KG1 (cell line): ENCODE results near the gene NOVA2.

Experiments used
- DNase-seq: peaks from one replicate; lab custom pipeline; 2025; lab: John Stamatoyannopoulos, UW

The NOVA2 gene

GRCh38 chr19:46000491-46001246 lies 27.0 kb upstream of the NOVA2 start:
- no peak for DNase-seq

GRCh38 chr19:45999653-46000121 lies 26.0 kb upstream of the NOVA2 start:
- no peak for DNase-seq

DNA sequence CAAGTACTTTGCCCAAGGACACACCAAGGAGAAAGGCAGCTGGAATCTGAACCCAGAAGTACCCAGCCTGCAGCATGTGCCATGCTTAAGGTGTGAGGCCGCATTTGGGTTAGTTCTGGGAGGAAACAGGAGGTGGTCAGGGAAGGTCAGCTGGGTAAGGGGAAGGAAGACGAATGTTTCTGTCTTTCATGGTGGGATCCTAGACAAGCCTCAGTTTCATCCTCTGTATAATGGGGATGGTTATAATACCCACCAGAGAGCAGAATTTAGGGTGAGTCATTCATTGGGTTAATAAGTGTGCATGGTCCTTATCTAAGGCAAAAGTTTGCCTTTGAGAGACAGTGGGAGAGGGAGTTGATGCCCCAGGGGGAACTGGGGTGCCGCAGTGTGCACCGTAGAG lies 25.2 kb upstream of the NOVA2 start:
- no peak for DNase-seq

DNA sequence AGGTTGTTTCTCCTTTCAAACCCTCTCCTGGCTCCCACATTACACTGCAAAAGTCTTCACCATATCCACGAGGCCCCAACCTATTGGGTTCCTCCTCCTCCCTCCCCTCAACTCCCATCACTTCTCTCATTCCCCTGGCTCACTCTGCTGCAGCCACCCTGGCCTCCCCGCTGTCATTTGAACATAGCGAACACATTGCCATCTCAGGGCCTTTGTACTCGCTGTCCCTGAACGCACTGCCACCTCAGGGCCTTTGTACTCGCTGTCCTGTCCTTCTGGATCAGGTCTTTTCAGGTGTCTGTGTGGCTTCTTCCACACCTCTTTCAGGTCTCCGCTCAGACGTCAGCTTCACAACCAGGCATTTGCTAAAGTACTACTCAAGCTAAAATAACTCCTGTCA lies 23.3 kb upstream of the NOVA2 start:
- DNase-seq: no peak

- DNase-seq: peak; percentile 42
Observed at GRCh38 chr19:45995715-45996385, 22.2 kb upstream of the NOVA2 start.

GRCh38 chr19:45994998-45995714 lies 21.5 kb upstream of the NOVA2 start, which contains the start of gene CCDC61:
CCDC61 (plus strand) TSS chr19:45995467; CDS start chr19:46003019, 7,552 bp downstream.
- DNase-seq: peak; percentile 98

- no peak for DNase-seq
Observed at GRCh38 chr19:45994456-45994997, 20.9 kb upstream of the NOVA2 start.

DNA sequence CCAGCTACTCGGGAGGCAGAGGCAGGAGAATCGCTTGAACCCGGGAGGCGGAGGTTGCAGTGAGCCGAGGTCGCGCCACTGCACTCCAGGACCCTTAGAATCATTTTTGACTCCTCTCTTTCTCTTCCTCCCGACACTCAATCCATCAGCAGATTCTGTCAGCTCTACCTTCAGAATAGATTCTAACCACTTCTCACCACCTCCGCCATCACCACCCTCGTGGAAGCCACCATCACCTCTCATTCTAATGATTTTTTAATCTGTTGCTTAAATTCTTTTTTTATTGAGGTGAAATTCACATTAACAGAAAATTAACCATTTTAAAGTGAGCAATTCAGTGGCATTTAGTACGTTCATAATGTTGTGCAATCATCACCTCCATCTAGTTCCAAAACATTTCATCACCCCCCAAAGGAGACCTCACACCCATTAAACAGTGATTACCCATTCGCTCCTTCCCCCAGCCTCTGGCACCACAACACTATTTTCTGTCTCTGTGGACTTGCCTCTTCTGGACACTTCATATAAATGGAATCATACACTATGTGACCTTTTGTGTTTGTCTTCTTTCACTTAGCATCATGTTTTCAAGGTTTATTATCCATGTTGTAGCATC lies 16.6 kb upstream of the NOVA2 start:
- DNase-seq: no peak

- DNase-seq: no peak
Observed at GRCh38 chr19:45985321-45985720, 11.7 kb upstream of the NOVA2 start.

DNA sequence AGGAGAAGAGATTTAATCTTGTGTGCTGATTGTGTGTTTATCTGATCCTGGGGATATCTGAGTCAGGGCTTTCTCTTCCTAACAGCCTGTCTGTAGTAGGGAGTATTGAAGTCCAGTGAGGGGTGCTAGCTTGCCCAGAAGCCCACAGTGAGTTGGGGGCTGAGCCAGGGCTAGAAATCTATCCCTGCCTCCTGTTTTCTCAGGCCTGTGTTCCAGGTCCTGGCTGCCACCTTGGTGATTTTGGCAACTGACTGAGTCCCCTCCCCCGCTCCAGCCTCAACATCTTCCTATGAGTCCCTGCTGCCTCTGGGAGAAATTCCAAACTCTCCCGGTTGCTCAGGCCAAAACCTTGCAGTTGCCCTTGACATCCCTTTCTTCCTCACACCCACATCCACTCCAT lies 7.7 kb upstream of the NOVA2 start:
- no peak for DNase-seq

DNA sequence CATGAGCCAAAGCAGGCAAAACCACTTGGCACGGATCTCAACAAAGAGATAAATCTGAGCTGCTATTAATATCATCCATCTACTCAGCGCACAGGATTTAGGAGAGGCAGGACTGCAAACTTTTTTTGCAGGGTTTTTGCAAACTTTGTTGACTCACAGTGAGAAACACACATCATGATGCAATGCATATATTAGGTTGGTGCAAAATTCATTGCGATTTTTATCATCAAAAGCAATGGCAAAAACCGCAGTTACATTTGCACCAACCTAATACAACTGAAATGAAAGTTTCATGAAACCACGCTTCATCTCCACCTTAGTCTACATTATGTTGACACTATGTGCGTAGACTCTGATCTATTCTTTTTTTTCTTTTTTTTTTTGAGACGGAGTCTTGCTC lies 4.5 kb upstream of the NOVA2 start:
- DNase-seq: no peak

GRCh38 chr19:45976178-45976577 lies 2.5 kb upstream of the NOVA2 start:
- no peak for DNase-seq

DNA sequence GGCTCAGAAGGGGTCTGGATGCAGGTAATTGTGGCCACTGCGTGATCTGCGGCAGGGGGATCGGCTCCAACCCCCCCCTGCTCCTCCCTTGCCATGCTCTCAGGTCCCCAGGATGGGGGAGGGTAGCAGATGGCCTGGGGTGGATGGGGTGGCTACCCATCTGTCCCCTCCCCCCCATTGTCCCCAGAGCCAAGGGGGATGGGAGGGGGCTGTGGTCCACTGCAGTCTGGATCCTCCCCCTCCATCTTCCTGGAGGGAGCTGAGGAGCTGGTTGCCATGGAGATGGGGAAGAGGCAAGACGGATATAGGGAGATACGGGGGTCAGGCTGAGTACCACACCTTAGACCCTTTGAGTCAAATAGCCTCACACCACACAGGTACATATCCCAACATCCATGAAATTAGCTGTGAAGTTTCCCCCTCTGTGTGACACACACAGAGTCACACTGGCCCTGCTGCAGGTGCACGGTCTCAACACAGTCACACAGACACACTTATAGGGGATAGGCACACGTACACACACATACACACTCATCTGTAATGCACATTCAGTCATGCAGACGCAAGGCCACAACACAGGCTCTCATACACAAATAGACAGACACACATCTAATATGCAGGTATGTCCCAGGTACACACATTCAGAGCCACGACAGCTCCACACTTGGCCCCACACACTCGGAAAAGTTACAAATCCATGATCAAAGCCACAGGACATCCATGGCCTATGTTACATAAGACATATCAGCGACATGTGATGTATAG lies 1.8 kb upstream of the NOVA2 start:
- DNase-seq: no peak

DNA sequence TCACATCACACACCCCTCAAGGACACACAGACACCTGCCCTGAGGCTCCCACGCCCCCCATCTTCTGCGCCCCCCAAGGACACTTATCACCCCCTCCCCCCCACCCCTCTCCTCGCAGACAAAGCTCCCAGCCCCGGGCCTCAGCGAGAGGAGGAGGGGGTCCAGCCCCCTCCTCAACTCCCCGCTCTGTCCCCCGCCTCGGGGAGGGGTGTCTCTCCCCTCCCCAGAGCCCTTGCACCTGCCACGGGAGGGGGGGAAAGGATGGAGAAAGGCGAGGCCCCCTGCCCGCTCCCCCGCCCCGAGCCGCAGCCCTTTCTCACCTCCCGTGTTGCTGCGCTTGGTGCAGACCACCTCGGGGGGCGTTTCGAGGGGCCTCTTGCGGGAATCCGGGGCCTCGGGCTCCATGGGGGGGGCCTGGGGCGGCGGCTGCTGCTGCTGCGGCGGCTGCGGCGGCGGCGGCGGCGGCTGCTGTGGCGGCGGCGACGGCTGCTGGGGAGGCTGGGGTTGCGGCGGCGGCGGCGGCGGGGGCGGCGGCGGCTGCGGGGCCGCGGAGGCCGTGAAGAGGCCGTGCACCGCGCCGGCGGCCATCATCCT lies 621 bp downstream of the NOVA2 start:
- DNase-seq: no peak

DNA sequence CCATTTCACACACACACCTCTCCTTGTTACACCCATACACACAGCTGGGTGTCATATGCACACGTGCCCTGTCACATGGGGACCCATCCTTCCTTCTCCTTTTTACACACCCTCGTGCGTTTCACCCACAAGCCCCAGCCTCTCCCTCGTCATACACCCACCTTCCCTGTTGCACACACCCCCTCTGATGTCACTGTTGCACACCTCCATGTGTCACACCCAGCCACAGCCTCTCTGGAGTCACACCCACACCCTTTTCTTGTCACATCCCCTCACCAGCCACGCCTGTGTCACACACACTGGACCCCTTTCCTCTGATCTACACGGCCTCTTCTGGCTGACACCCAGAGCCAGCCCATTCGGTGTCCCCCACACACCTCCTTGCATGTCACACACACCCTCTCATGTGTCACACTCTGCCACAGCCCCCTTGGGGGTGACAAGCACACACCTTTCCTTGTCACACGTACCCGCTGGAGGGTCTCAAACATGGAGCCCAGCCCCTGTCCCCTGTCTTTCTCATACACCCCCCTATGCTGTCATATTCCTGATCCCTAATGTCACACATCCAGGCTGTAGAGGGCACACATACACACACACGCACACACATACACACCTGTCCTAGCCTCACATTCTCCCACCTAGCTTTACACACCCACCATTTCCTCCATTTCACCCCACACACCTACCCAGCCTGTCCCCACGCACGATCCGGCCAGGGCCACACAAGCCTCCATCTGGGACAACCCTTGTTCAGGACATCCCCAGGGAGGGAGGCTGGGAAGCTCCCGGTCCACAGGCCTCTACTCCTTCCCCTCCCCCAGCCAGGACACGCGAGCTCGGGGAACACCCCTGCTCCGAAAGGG lies 1.4 kb downstream of the NOVA2 start:
- DNase-seq: no peak

GRCh38 chr19:45971260-45971902 lies 2.3 kb downstream of the NOVA2 start:
- DNase-seq: no peak

GRCh38 chr19:45969676-45970075 lies 4.0 kb downstream of the NOVA2 start:
- no peak for DNase-seq

GRCh38 chr19:45968626-45969025 lies 5.0 kb downstream of the NOVA2 start:
- no peak for DNase-seq

GRCh38 chr19:45967246-45967645 lies 6.4 kb downstream of the NOVA2 start:
- DNase-seq: no peak
